Measurements from ENCODE around the gene PRM3.
"Not testable (repeated sequence)": the region's sequence is repeated elsewhere in the genome, so short reads cannot be mapped to it uniquely, and the experiment has no call there.

Gene PRM3

GRCh38 chr16:11303405-11304138 is 30.1 kb upstream of the PRM3 start:
- no peak for DNase-seq

- DNase-seq = no peak
These were observed 29.5 kb upstream of the PRM3 start for GRCh38 chr16:11302977-11303376.

- no peak for DNase-seq
These were observed 28.4 kb upstream of the PRM3 start for GRCh38 chr16:11301645-11302501.

GRCh38 chr16:11300560-11300892 is 27.1 kb upstream of the PRM3 start:
- no peak for DNase-seq

- no peak for DNase-seq
These were observed 26.6 kb upstream of the PRM3 start for GRCh38 chr16:11299865-11300559.

GRCh38 chr16:11298950-11299547 is 25.6 kb upstream of the PRM3 start:
- not testable (repeated sequence) for DNase-seq

- no peak for DNase-seq
These were observed 24.9 kb upstream of the PRM3 start for GRCh38 chr16:11298143-11298900.

GRCh38 chr16:11297492-11298142 is 24.2 kb upstream of the PRM3 start:
- peak; percentile 56 for DNase-seq

- DNase-seq = no peak
These were observed 23.5 kb upstream of the PRM3 start for GRCh38 chr16:11296706-11297491.

- no peak for DNase-seq
These were observed 22.9 kb upstream of the PRM3 start for GRCh38 chr16:11296351-11296705.

- DNase-seq = no peak
These were observed 22.2 kb upstream of the PRM3 start for GRCh38 chr16:11295672-11296071.

GRCh38 chr16:11292076-11292748 is 18.8 kb upstream of the PRM3 start:
- DNase-seq = no peak

GRCh38 chr16:11291091-11291703 is 17.8 kb upstream of the PRM3 start:
- no peak for DNase-seq

- DNase-seq = no peak
These were observed 16.9 kb upstream of the PRM3 start for GRCh38 chr16:11290102-11290893.

- not testable (repeated sequence) for DNase-seq
These were observed 16.3 kb upstream of the PRM3 start for GRCh38 chr16:11289696-11290095.

GRCh38 chr16:11289202-11289601 is 15.8 kb upstream of the PRM3 start:
- no peak for DNase-seq

- no peak for DNase-seq
These were observed 12.4 kb upstream of the PRM3 start for GRCh38 chr16:11285842-11286241.

GRCh38 chr16:11283820-11284248 is 10.4 kb upstream of the PRM3 start:
- DNase-seq = no peak
